ENCODE results near the gene DSG4.
"Not testable (repeated sequence)": the region's sequence is repeated elsewhere in the genome, so short reads cannot be mapped to it uniquely, and the experiment has no call there.

DSG4 gene, protein sequence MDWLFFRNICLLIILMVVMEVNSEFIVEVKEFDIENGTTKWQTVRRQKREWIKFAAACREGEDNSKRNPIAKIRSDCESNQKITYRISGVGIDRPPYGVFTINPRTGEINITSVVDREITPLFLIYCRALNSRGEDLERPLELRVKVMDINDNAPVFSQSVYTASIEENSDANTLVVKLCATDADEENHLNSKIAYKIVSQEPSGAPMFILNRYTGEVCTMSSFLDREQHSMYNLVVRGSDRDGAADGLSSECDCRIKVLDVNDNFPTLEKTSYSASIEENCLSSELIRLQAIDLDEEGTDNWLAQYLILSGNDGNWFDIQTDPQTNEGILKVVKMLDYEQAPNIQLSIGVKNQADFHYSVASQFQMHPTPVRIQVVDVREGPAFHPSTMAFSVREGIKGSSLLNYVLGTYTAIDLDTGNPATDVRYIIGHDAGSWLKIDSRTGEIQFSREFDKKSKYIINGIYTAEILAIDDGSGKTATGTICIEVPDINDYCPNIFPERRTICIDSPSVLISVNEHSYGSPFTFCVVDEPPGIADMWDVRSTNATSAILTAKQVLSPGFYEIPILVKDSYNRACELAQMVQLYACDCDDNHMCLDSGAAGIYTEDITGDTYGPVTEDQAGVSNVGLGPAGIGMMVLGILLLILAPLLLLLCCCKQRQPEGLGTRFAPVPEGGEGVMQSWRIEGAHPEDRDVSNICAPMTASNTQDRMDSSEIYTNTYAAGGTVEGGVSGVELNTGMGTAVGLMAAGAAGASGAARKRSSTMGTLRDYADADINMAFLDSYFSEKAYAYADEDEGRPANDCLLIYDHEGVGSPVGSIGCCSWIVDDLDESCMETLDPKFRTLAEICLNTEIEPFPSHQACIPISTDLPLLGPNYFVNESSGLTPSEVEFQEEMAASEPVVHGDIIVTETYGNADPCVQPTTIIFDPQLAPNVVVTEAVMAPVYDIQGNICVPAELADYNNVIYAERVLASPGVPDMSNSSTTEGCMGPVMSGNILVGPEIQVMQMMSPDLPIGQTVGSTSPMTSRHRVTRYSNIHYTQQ

DNA sequence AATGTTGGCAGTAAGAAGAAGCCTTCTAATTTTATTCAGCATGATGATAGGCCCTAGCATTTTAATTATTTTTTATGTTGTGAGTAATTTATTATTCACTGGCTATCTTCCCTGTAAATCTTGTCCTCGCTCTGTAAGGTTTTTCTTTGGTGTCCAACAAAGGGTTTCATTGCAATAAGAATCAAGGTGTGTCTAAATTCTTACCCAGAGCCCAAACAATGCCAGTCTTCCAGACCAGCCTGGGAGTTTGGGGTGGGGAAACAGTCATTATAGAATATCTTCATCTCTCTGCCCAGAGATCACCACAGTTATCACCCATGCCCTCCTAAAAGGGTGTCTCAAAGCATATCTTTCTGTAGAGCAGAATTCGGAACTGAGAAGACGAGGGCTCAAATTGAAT, at the start of gene DSG4:
Gene DSG4 (plus strand): TSS at position 301 of the 400 bp plus-strand sequence. CDS start 135 bp downstream, outside the sequence.
- no peak for DNase-seq

GRCh38 chr18:31329787-31330438, 46.7 kb upstream of the DSG4 start:
- DNase-seq: no peak

DNA sequence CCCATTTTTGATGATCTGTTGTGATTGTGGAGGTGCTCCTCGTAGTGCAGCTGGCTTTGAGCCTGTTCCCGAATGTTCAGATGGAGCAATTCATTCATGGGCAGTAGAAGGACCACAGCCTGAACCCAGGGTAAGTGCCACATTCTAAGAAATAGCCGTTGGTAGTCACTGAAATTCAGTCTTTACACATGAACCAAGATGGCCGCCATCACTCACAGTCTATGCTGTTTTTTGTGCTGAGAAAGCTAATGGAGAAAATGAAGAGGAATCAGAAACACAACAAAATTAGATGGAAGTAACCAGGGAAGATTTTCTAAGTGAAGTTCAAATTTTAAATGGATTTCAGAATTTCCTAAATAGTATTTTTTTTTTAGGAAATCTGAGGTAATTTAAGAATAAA, 33.1 kb upstream of the DSG4 start:
- DNase-seq: no peak

GRCh38 chr18:31353336-31353735, 23.2 kb upstream of the DSG4 start:
- not testable (repeated sequence) for DNase-seq

DNA sequence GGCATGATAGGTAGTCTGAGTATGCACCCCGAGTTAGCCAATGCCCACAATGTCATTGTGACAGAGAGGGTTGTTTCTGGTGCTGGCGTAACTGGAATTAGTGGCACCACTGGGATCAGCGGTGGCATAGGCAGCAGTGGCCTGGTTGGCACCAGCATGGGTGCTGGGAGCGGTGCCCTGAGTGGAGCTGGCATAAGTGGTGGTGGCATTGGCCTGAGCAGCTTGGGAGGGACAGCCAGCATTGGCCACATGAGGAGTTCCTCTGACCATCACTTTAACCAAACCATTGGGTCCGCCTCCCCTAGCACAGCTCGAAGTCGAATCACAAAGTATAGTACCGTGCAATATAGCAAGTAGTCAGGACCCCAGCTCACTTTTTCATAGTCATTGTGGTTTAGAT, 21.6 kb upstream of the DSG4 start:
- DNase-seq: no peak

DNA sequence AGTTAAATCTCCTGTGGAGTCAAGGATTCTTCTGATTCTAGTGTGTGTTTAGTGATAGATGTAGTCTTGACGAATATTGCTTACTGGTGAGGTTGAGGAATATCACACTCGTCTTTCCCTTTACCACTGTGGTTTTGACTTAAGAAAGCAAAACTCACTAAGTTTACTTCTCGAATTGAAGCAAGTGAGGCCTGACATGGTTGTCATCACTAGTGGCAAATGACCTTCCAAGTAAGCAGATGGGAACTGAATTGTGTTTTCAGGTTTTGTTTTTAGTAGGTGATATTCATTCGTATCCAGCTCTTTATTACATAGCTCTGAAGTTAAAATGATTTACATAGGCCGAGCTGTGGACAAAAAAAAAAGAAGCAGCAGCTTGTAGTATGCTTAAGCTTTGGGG, 20.6 kb upstream of the DSG4 start:
- DNase-seq: no peak

DNA sequence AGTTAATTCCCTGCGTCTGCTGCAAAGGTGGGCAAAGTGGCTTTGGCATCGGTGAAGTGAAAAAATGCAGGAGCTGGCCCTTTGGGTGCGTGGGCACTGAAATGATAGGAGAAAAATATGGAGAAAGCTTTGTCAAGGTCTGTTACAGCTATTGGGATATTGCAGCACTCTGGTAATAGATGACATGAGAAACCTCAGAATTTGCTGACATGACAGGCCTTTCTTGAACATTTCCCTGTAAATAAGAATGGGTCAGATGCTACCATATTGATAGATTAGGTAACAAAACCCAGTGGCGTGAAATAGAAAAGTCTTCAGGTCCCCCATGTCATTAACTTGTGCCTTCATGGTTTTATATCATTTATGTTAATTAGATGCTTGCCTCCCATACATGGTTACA, 12.4 kb upstream of the DSG4 start:
- no peak for DNase-seq

DNA sequence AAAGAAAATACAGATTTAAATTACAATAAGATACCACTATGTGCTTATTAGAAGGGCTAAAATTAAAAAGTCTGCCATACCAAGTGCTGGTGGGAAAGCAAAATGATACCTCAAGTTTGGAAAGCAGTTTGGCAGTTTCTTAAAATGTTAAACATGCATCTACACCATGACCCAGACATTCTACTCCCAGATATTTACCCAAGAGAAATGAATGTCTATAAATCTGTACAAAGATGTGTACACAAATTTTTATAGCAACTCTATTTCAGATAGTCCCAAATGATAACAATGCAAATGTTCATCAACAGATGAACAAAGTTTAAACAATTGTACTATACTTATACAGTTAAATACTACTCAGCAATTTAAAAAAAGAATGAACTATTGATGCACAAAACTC, 7.1 kb upstream of the DSG4 start:
- no peak for DNase-seq

DNA sequence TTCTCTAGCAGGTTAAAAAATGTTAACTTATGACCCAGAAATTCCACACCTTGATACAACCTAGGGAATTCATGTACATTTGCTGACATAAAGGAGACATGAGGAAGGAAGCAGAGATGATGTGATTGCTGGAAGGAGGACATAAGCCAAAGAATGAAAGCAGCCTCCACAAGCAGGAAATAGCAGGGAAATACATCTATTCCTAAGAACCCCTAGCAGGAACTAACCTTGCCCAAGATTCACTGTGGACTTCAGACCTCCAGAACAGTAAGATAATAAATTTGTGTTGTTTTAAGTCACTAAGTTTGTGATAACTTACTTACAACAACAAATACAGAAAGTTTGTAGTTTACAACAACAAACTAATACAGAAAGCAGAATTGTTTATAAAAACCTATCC, 4.6 kb upstream of the DSG4 start:
- DNase-seq: no peak

DNA sequence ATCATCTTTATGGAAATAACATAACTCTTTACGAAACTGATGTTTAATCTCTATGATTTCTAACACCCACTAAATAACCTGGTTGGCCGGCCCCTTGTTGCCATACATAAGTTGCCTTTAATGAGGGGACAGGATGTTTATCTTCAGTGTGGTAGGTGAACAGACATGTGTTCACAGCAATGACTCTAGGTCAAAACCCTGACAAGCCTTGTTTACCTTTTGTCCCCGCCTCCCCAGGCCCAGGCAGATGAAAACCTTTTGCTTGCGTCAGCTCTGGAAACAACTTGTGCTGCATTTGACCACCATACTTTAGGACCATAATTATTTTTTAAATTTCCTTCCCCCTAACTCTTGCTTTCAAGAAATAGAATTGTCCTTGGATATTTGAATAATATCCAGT, 2.9 kb upstream of the DSG4 start:
- no peak for DNase-seq

DNA sequence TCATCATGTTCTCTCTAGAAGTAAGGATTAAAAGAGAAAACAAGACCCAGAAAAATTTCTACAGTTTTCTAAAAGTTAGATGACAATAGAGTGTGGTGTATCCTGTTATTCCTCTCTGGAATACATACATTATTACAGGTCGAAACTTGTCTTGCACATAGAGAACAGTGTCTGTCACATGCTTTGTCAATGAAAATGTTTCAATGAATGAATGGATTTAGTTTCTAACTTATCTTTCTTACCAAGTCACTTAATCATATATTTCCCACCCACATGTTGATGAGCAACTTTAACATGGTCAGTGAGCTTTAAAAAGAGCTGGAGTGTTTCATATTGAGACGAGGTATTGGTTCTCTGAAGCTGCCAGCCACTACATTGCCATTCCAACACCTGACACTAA, 4.3 kb downstream of the DSG4 start:
- no peak for DNase-seq

- DNase-seq: no peak
Measured at GRCh38 chr18:31382107-31382506, 5.5 kb downstream of the DSG4 start.

DNA sequence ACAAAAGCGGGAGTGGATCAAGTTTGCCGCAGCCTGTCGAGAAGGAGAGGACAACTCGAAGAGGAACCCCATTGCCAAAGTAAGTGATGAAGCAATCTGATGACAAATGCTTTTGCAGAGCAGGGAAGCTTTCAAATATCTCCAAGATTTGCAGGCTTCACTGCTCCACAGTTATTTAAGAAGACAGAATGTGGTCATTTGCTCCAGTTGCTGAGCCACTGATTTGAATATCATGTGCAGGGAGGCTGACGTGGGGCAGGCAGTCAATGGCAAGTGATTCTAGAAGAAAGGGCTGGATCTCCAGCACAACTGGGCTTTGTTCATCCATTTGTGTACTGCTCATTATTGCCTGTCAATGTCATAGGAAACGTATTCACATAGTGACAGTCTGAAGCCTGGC, 10.2 kb downstream of the DSG4 start:
- no peak for DNase-seq

DNA sequence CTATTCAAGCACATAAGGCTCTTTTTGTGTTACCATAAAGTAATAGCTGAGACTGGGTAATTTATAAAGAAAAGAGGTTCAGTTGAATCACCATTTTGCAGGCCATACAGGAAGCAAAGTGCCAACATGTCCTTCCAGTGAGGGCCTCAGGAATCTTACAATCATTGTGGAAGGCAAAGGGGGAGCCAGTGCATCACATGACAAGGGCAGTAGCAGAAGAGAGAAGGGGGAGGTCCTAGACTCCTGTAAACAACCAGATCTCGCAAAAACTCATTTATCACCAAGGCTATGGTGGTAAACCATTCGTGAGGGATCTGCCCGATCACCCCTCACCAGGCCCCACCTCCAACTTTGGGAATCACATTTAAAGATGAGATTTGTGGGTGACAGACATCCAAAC, 16.7 kb downstream of the DSG4 start:
- no peak for DNase-seq

DNA sequence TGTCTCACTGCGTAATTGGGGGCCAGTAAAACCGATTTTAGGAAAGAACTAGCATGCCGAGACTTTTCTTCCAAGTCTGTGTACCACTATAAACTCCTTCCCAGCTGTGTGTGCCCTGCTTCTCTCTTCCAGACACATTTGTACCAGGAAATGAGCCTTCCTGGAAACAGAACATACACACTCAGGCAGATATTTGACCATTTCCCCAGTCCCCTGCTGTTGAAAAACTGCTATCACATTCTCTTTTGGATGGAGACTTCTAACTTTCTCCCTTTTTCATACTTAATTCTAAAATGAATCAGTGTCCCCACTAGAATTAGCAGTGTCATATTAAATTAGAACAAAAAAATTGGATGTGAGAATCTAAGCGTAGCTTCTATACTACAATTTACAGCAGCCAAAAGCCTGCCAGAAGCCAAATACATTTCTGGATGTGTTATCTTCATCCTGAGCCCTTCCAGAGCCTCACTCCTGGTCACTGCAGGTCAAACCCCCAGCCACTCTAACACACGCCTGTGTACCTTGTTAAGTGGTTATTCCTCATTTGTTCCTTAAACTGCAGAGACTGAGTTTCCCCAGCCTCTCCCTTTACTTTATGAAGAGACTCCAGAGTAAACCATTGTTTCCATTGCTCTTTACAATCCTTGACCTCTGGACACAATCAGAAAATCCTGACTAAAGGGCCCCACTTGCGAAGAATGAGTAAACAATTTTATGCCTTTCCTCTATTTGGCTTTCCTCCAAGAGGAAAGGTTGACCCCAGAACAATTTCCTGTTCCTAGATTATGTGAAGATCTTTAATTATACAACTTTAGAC, 20.4 kb downstream of the DSG4 start:
- DNase-seq: no peak

DNA sequence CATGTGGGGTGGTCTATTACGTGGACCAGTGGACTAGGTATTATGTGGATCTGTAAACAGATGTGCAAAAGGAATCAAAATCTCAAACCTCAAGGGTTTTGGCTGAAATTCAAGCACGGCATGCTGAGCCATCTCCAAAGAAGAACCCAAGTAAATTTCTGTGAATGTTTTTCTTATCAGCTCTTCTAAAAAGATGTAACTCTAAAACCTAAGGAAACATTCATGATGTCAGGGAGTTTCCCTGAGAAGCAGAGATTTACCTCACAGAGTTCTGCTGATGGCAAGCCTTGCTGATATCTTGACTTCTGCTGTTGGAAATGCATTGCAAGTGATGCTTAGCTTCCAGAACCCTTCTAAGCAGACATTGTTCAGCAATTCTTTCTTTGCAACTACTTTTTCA, 21.6 kb downstream of the DSG4 start:
- DNase-seq: no peak

DNA sequence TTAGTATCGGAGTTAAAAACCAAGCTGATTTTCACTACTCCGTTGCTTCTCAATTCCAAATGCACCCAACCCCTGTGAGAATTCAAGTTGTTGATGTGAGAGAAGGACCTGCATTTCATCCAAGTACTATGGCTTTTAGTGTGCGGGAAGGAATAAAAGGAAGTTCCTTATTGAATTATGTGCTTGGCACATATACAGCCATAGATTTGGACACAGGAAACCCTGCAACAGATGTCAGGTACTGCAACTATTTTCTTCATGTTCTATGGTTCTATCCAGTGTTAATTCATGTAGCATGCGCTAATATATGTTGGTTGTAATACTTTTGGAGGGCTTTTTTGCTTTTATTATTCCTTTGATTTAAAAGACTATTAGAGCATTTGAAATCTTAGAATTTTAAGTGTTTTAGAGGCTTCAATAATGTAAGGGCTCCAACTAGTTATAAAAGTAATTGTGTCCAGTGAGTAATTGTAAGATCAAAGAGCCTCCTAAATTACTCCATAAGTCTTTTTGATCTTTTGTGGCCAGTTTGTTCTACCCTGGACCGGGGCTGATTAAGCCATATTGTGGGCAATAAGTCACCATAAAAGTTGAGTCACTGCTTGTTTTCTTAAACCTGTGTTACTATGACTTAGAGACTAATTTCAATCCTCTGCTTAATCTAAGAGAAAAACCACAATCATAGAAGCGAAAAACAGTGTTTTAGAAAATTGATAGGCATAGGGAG, 22.9 kb downstream of the DSG4 start:
- no peak for DNase-seq

GRCh38 chr18:31401156-31402025, 24.8 kb downstream of the DSG4 start:
- DNase-seq: no peak

DNA sequence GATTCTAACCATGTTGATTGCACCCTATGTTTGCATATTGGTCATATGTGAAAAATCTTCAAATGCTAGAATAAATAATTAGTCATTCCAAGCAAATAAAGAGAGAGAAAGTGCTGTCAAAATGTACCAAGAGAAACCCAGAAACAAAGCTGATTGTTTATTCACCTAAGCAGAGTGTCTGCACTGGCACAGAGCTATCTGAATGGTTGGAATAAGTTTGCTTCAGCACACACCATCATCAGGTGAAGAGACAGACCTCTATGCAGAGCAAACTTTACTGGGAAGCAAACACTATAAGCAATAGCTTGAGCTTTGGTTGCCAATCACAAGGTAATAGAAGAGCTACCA, 25.4 kb downstream of the DSG4 start:
- no peak for DNase-seq

DNA sequence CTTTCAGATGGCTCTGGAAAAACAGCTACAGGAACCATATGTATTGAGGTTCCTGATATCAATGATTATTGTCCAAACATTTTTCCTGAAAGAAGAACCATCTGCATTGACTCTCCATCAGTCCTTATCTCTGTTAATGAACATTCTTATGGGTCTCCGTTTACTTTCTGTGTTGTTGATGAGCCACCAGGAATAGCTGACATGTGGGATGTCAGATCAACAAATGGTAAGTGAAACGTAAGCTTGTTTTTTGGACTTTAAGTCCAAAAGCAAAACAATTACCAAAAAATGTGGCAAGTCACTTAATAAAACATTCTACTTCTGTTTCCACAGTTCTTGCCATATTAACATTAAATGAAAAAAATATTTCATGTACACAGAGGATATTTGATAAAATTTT, 26.8 kb downstream of the DSG4 start:
- no peak for DNase-seq

DNA sequence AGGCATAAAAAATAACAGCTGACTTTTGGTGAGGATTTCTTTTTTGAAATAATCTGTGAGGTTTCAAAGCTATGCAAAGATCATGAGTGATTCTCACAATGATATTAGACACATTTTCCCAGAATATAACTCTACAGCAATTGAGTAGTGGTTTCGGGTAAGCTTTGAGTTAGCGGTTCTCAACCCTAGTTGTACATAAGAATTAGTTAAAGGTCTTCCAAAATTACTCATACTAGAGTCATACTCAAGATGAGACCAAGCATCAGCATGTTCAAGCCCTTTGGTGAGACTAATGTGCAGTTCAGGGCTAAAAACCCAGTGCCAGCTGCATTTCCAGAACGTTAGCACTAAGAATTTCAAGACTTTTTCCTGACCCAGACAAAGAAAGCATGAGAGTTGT, 31.1 kb downstream of the DSG4 start:
- DNase-seq: no peak
